HG03280 (cell line): Measurements from ENCODE around the gene SLC9A7.

ENCODE experiments used
- ATAC-seq: cut with Tn5 transposase; IDR thresholded peaks from one replicate; pipeline ENCODE4 v1.9.1; 2021; ENCODE audit warnings: mild to moderate bottlenecking, moderate library complexity; ENCODE audit not compliant: unreplicated experiment

SLC9A7 gene

GRCh38 chrX:46707274-46707965 lies 51.5 kb downstream of the SLC9A7 start:
- ATAC-seq, result no peak

- ATAC-seq, result peak; percentile 93
These were observed 54.0 kb downstream of the SLC9A7 start for GRCh38 chrX:46704767-46705386.

- ATAC-seq, result no peak
These were observed 54.9 kb downstream of the SLC9A7 start for GRCh38 chrX:46703980-46704379.

DNA sequence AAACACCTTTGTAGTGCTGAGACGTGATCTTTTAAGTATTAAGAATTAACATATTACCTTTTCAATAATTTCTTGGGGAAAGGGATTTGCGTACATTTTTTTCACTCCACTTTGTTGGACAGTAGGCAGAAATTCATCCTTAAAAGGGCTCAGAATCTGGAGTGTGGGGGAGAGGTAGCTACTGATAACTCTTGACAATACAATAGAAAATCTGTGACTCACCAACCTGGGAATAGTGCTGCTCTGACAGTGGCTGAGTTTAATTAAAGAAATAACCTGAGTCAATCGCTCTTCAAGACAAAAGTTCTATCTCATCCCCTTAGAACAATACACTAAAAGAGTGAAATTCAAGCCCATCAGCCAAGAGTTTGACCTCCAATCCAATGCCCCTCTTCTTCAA lies 60.2 kb downstream of the SLC9A7 start:
- no peak for ATAC-seq

GRCh38 chrX:46695491-46695890 lies 63.4 kb downstream of the SLC9A7 start:
- ATAC-seq, result no peak

- no peak for ATAC-seq
These were observed 64.4 kb downstream of the SLC9A7 start for GRCh38 chrX:46694549-46694948.

GRCh38 chrX:46693149-46693548 lies 65.8 kb downstream of the SLC9A7 start:
- no peak for ATAC-seq

- no peak for ATAC-seq
These were observed 68.1 kb downstream of the SLC9A7 start for GRCh38 chrX:46690818-46691217.

DNA sequence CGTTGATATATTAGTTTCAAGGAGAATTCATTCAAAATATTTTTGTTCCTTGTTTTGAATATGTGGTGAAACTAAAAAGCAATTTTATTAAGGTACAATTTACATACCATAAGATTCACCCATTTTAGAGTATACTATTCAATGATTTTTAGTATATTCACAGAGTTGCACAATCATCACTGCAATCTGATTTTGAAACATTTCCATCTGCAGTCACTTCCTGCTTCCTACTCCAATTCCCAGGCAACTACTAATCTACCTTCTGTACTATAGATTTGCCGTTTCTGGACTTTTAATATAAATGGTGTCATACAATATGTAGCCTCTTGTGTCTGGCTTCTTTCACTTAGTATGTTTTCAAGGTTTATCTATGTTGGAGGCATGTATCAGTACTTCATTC lies 71.3 kb downstream of the SLC9A7 start:
- ATAC-seq, result no peak

DNA sequence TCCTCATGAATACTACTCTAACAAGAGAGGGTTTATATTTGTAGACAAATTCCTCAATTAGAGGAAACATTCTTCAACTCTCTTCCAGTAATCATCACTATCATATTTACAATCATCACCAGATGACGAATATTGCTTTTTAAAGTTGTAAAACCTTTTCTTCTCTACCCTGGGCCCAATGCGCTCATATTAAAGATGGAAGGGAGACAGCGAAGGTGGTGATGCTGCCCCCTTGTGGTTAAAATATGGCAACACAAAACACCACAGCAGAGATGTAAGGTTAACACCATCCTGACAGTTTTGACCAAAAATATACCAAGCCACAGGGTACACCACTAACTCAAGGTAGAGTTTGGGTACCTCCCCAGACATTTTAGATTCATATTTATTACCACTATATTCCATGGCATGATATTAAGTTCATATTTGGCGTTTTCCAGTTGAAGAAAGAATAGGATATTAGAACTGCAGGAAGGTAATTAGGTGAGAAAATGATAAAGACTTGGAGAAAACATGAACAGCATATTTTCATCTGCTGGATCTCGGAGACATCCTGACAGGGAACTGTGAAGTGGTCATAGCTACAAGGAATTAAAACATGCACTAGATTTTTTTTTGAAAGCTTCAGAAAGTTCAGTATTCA lies 72.8 kb downstream of the SLC9A7 start:
- no peak for ATAC-seq

GRCh38 chrX:46683048-46683447 lies 75.9 kb downstream of the SLC9A7 start:
- no peak for ATAC-seq

DNA sequence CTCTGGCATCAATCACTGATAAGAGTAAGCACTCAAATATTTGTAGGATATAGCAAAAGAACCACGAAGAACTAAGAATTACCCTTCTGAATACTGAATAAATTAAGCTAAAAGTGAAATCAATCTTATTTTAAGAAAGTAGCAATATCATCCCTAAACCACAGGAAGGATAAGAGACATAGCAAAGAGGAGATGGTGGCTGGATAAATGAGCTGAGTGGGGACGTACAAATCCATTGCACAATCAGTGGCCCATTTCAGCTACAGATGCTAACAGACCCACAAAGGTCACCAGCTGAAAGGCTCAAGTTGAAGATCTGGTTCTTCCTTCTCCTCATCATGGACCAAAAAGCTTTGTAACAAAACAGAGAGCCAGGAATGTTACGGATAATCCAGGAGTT lies 77.1 kb downstream of the SLC9A7 start:
- no peak for ATAC-seq

DNA sequence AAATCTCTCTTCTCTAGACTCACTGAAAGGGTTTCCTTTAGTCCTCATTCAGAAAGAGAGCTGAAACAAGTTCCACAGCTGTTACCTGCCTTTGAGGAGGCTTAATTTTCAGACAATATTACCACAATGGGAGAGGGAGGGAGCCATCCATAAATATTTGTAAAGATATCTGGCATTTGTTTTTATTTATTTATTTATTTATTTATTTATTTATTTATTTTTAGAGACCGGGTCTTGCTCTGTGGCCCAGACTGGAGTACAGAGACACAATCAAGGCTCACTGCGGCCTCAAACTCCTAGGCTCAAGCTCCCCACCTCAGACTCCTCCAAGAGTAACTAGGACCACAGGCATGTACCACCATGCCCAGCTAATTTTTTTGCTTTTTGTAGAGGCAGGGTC lies 80.7 kb downstream of the SLC9A7 start:
- no peak for ATAC-seq

DNA sequence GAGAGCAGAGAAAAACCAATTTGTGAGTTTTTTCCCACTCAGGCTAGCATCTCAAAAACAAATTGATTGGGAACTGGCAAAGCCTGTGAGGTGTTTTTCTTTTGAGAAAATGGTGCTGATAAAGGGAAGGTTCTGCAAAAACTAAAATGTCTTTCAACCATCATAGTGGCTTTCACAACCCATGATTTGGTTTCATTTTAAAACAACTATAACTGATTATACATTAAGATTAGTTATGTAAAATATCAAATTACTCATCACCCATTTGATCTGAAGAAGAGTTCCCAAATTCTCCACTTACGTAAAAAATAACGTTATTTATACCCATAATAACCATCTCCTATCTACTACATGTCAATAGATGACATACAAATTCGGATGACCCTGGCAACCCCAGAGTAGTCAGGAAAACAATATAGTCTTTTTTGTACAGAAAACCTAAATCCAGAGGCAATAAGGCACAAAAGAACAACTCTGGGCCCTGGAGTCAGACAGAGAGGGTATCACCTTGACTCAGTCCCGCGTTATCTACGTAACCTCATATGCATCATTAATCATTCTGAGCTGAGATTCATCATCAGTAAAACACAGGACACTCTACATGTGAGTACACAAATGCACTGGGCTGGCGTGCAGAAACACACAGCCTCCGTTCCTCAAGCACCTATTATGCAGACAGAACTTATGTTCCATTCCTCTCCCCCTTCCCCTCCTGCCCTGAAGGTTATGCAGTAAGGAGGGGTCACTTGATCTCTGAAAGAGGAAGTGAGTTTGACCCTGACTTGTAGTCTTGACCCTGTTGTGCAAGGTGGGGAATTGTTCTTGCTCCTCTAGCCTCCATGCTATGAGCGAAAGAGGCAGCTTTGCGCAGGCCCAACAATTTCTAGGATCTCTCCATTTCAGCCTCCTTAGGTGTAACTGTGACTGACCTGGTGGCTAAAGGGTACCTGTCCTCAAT lies 82.2 kb downstream of the SLC9A7 start:
- ATAC-seq, result no peak

DNA sequence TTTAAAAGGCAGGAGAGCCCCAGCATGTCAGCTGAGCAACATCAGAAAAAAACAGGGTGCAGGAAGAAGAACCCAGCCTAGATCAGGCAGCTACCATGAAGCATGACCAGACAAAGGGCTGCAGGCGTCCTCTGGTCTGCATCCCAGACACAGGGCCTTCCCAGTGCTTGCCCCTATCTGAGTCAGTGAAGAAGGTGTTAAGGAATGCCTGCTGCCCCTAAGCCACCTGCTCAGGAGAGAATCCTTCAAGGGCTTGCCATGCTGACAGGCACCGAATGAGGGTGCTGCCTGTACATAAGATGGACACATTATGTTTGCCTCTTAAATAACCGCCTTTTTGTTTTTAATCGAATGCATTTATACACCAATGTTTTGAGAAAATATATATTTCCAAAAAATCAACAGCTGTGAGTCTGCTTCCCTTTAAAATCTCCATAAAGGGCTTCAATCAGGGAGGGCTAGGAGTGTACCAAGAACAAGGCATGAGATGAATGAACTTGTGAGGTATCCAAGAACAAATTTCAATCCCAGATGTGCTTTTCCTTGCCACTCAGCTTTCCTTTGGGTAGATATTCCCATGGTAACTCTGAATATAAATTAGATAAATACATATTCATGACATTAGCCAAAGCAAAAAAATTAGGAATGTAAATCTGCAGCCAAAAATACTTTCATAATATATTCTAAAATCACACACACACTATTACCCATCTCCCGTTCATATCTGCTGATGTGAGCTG lies 85.1 kb downstream of the SLC9A7 start:
- ATAC-seq, result no peak

DNA sequence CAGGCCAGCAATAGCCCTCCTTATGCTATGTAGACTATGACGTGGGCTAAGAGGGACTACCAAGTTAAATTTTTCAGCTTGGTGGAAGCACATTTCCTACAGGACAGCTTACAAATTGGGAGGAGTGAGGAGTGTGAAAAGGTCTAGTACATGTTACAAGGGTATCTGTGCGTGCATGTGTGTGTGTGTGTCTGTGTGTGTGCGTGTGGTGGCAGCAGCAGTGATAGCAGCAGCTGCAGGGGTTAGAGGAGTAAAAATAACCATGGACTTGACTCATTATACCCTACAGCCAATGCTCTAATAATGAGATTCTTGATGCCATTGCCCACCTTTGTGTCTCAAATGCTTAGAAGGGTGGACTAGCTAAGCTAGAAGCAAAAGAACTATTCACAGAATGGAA lies 88.6 kb downstream of the SLC9A7 start:
- no peak for ATAC-seq

GRCh38 chrX:46666831-46667230 lies 92.1 kb downstream of the SLC9A7 start:
- no peak for ATAC-seq

- ATAC-seq, result no peak
These were observed 93.4 kb downstream of the SLC9A7 start for GRCh38 chrX:46665232-46666152.

GRCh38 chrX:46662188-46662958 lies 96.5 kb downstream of the SLC9A7 start:
- ATAC-seq, result no peak
